GM18873 (cell line): ENCODE results near the gene HADHA.

Source experiments
- ATAC-seq: cut with Tn5 transposase; IDR thresholded peaks from one replicate; pipeline ENCODE4 v1.9.1; 2021; ENCODE audit warnings: mild to moderate bottlenecking, moderate library complexity, moderate number of reproducible peaks; ENCODE audit not compliant: unreplicated experiment, low FRiP score

The HADHA gene

DNA sequence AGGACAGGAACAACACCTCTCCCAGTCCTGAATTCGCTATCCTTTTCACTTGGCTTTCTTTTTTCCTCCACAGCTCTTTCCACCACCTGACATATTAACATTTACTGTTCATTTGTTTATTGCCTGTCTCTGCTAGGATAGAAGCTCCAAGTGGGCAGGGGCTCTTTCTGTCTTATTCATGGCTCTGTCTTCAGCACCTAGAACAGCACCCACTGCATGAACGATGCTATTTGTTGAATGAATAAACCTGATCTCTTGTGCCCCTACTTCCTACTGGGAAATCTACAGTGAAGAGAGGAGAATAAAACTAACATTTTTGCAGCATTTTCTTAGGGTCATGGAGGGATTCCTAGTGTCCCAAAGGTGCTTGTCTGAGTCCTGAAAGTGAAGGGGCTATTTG lies 95.9 kb downstream of the HADHA start:
- ATAC-seq = no peak

DNA sequence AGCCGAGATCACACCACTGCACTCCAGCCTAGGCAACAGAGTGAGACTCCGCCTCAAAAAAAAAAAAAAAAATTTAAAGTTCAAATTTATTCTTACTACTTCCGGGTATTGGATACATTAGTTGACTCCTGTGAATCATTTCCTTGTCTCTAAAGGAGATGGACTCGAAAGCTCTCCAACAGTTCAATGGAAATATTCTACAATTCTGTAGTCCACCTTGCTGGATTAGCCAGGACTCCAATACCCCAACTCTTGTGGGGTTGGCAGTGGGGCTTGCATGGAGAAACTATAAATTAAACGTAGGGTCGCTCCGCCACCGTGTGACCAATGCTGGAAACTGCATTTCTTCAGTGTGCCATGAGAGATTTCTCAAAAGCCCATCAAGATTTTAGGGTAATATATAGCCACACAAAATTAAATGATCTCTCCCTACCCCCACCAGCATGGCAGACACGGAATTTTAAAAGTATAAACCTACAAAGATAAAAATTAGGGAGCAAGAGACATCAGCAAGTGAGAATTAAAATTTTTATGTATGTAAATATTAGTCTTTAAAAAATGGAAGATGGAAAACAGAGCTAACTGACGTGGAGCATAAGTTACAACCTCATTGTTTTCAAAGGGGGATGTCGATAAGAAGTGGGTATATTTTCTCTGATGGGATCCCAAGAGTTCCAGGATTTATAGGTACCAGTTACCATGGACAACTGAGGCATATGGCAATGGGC lies 99.3 kb downstream of the HADHA start:
- no peak for ATAC-seq

DNA sequence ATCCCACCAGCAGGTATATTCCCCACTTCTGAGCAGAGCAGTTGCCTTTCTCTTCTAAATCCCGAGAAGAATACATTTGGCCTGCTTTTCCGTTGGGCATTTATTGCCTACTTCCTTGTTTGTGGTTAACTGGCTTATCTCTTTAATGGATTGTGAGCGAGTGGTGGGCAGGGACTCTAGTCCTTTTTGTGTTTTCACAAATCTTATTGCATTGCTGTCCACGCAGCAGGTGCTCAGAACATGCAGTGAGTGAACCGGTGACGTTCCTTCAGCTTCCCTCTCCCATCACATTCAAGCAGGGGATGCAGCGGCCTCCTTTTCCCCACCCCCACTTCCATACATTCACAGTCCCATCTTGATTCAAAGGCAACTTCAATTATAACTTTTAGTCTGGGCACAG lies 100.4 kb downstream of the HADHA start:
- ATAC-seq = no peak

DNA sequence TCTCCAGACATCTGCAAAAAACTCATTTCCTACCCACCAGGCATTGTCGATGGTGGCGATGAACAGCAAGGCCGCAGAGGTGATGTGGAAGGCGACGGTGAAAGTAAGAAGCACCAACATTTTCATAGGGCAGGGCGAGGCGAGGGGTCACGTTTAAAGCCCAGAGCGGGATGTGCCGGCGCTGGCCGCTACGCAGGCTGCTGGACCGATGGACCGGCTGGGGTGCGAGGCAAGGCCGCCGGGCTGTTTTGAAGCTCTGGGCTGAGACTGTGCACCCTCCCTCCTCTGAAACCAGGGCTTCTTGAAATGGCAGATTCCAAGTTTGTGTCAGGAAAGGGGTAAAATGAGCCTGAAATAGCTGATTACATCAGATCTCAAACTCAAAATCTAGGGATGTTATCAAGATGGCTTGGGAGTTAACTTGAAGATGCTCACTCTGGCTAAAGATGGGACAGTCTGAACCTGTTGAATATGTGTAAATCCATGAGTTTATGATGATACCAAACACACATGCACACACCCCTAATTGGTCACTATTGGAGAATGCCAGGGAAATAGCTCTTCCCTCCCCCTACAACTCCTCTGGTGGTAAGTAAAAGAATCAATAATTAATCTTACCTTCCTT lies 103.2 kb downstream of the HADHA start:
- no peak for ATAC-seq
